ENCODE measurements around the gene TRIM77.
"Not testable (repeated sequence)": the region's sequence is repeated elsewhere in the genome, so short reads cannot be mapped to it uniquely, and the experiment has no call there.

The TRIM77 gene, protein sequence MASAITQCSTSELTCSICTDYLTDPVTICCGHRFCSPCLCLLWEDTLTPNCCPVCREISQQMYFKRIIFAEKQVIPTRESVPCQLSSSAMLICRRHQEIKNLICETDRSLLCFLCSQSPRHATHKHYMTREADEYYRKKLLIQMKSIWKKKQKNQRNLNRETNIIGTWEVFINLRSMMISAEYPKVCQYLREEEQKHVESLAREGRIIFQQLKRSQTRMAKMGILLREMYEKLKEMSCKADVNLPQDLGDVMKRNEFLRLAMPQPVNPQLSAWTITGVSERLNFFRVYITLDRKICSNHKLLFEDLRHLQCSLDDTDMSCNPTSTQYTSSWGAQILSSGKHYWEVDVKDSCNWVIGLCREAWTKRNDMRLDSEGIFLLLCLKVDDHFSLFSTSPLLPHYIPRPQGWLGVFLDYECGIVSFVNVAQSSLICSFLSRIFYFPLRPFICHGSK

DNA sequence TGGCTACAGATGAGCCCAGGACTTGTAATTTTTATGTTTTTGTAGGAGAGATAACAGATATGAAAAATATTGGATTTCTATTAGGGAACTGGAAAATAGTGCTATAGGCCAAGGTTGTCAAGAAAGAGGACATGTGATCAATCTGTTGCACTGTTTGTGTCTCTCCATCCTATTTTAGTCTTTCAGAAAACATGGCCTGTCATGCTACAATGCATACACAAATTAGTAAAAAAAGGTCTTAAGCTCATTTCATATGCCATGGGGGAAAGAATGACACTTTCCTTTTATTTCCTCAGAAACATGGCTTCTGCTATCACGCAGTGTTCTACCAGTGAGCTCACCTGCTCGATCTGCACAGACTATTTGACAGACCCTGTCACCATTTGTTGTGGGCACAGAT is at the start of gene TRIM77:
Gene TRIM77, plus strand, starts transcription at position 301 of the 400 bp plus-strand sequence. Its CDS starts 0 bp downstream, at position 301.
- not testable (repeated sequence) for DNase-seq (ENCODE audit: low read depth)

DNA sequence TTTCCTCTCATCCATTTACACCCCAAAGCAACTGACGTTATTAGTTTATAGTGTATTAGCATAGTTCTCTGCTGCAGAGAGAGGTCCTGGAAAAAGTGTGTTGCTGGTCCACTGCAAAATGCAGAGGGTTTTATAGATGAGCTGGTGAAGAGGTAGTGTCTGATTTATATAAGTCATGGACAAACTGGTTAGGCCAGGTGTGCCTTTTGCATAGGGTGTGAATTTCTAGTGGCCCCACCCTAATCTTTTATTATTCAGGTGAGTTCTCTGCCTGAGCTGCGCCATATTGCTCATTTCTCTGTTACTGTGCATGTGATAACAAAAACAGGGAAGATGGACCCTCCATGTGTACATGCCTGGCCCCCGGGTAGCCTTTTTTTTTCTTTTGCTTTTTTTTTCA is 43.1 kb upstream of the TRIM77 start:
- no peak for DNase-seq (ENCODE audit: low read depth)

DNA sequence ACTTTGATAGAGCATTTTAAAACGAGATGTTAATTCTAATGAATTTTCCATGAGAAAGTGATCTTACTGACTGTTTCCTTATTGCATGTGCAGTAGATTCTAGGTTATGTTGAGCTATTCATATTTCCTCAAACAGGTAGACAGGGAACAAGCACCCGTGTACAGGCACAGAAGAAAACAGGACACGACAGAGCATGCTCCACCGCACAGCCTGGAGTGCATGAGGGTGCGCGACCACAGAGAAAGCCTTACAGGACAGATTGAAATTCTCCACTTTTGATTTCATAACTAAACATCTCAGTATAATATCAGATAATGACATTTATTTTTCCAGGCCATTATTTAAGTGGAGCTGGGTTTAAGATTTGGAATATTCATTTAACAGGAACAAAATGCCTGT is 41.9 kb upstream of the TRIM77 start:
- DNase-seq (ENCODE audit: low read depth) = not testable (repeated sequence)

DNA sequence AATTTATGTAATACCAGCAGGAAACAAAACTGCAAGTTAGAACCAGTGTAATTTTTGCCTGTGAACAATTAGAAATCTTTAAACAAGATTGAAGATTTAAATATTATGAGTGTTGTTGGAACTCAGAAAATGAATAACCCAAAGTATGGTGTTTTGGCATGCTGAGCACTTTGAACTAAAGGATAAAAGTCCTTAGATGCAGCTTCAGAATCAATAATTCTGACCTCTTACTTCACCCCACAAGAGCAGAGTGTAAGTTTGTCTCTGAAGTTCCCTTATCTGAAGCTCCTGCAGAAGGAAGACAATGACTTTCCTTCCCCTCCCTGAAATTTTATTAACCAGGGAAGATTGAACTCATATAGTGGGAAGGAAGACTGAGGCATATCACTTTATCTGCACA is 40.5 kb upstream of the TRIM77 start:
- DNase-seq (ENCODE audit: low read depth) = not testable (repeated sequence)

DNA sequence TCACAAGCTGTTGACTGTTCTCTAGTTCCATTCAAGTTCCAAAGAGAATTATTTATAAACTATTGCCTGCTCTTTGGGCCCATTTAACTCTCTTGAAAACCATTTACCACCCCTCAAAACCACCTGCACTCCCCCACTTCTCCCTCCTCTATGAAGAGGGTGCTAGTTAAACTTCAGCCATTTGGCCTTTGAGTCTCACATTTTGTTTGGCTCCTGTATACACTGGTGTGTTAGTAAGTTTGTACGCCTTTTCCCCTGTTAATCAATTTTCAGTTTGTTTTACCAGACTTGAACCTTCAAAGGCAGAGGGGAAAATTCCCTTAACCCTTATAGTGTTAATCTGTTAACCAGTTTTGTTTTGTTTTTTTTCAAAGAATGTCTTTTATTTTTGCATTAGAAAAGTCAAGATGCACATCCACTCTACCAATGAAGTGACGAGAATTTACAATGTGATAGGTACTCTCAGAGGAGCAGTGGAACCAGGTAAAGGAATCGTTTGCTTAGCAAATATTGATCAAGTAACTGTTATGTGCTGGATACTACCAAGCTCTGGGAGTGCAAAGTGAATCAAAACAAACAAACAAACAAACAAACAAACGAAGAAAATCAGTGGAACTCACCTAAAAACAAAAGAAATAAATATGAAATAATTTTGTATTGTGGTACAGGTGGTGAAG is 40.0 kb upstream of the TRIM77 start:
- not testable (repeated sequence) for DNase-seq (ENCODE audit: low read depth)

DNA sequence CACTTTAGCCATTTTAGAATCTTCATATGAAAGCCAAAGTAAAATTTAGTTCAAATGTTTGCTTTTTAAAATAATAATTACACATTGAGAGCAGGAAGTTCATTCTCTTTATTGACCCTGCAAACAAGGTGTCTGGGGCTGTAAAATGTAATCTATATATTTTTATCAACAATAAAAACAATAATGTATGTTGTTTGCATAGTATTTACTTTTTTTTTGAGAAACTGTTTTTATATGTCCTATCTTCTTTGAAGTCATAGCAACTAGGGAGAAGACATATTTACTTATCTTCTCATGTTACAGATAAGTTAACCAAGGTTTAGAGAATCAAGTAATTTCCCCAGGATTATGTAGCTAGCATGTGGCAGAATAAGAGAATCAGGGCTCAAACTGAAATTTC is 37.6 kb upstream of the TRIM77 start:
- not testable (repeated sequence) for DNase-seq (ENCODE audit: low read depth)

DNA sequence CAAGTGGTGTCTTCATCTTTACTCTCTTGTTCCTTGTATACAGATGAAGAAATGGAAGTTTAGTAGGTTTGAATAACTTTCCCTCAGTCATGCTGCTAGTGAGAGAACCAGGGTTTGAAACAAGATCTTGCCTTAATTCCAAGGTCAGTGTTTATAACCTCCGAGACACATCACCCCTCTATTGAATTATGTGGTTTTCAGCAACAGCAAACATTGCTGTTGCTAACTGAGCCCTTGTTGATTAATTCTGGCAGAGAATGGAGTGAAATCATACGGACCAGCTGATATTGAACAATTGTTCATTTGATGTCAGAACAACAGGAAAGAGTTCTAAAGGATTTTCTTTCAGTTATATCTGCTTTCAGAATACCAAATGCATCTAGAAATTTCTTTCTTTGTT is 36.7 kb upstream of the TRIM77 start:
- DNase-seq (ENCODE audit: low read depth) = not testable (repeated sequence)

DNA sequence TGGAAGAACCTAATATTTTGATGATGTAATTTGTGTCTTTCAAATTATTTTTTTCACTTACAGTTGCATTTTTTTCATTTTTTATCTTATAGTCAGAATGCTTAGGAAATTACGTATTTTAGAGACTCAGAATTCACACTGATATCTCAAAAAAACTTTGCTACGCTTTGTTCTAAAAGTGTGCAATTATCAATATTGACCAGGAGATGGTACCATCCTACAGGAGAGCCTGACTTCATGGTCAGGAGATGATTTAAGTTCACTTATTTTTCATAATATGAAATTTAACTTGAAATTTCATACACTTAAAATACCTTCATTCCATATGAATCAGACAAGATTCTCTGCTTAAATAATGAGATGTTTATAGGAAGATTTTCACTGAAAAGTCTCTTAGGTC is 34.7 kb upstream of the TRIM77 start:
- not testable (repeated sequence) for DNase-seq (ENCODE audit: low read depth)

DNA sequence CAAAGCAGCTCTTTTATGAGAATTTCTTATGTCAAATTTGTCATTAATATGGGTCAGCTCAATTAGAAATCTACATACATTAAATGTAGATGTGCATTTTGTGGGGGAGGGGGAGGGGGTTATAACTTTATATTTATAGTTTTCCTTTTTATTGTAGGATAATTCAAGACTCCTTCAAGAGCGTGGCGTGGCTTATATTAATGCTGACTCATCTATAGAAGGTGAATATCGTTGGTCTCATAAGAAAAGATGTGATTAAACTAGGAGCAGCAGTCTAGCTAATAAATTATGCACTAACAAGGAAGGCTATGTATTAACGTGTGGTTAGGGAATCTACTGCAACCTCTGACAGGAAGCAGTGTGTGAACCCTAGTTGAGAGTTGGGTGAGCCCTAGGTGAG is 34.2 kb upstream of the TRIM77 start:
- DNase-seq (ENCODE audit: low read depth) = not testable (repeated sequence)

DNA sequence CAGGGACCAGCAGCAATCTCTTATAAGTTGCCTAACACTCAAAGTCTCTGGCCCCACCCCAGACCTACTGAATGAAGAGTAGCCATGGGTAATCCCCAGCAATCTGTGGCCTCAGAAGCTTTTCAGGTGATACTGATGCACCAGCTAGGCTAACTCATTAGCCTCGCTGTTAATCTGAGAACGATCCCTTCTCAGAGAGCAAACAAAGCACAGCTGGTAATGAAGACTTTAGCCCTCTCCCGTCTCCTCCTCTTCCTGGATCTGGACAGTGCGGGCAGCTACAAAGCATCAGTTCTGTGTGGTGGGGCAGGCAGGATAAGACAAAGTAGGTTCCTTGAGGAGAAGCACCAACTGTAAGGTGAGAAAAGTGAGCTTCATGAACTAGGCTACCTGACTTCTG is 3.0 kb upstream of the TRIM77 start:
- not testable (repeated sequence) for DNase-seq (ENCODE audit: low read depth)

DNA sequence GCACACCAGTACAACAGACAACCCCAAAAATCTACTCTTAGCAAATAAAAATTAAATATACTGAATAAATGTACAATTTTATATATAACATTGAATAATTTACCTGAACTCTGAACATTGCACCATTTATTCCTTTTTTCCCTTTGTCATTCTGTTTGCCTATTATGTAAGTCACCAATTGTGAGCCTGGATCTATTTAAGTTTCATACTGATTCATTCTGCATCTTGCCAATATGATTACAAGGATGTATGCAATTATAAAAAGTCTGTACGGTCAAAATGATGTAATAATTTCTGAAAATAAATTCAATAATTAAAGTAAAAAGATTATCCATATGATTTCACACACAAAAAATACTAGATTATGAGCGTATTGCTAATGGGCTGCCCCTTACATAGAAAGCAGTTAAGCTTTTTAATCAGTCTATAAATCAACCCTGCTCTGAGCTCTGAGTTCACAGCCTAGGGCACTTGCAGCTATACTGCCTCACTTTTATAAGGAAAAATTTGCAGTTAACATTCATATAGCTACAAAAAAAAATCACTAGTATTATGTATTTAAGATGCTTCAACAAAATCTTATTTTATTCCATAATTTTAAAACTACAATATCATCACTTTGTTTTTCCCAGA is 14.9 kb downstream of the TRIM77 start:
- DNase-seq (ENCODE audit: low read depth) = not testable (repeated sequence)

DNA sequence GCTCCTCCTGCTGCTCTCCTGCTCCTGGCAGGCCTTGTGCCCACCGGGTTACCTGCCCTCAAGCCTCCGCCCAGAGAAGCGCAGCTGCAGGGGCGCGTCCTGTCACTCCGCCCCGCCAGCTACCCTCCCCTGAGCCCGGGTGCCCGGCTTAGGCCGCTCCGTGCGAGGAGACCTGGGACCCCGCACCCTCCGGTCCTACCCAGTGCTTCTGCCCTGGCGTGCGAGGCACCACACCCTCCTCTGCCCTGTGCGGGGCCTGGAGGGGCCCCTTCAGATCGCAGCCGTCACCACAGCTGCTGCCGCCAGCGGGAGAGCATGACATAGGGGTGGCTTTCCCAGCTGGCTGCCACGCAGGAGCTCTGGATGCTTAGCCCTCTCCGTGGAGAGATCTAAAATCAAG is 20.1 kb downstream of the TRIM77 start:
- not testable (repeated sequence) for DNase-seq (ENCODE audit: low read depth)

DNA sequence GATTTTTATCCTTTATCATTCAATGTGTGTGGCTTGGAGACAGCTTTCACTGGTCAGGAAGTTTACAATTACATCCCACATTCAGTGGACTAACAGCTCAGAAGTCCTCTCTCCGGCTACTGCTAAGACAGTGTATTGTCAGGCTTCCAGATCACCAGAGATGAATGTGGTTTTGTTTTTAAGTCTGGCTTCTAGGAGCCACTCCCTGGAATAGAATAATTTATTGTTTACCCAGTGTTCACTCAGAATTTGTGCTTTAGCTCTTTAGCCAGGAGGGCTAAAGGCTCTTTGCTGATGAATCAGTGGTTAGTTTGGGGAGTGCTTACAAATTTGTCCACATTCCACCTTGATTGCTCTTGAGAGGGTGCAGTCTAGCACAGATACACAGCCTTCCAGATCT is 26.5 kb downstream of the TRIM77 start:
- no peak for DNase-seq (ENCODE audit: low read depth)

DNA sequence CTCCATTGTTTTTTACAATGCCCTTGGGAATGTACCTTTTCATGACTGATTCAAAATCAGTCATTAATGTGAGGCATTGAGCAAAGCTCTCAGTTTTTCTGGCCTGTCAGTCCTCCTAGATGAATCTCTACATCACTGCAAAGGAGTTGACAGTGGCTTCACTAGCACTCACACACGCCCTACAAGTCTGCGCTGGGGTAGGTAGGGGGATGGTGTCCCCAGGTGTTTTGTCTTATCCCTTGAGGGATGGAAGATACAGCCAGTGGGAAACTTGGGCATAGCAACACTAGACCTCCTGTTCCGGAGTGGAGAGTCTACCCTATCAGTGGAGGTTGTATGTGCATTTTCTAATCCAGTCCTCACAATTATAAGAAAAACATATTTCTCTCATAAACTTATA is 27.0 kb downstream of the TRIM77 start:
- DNase-seq (ENCODE audit: low read depth) = no peak

DNA sequence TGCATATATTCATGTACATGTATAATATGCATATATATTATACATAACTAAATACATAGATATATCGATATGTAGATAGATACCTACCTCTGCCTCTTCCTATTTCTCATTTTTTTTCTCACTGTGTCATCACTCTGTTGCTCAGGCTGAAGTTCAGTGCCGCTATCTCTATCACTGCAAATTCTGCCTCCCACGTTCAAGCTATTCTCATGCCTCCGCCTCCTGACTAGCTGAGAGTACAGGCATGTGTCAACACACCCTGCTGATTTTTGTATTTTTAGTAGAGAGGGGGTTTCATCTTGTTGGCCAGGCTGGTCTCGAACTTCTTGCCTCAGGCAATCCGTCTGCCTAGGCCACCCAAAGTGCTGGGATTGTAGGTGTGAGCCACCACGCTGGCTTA is 31.3 kb downstream of the TRIM77 start:
- DNase-seq (ENCODE audit: low read depth) = not testable (repeated sequence)

DNA sequence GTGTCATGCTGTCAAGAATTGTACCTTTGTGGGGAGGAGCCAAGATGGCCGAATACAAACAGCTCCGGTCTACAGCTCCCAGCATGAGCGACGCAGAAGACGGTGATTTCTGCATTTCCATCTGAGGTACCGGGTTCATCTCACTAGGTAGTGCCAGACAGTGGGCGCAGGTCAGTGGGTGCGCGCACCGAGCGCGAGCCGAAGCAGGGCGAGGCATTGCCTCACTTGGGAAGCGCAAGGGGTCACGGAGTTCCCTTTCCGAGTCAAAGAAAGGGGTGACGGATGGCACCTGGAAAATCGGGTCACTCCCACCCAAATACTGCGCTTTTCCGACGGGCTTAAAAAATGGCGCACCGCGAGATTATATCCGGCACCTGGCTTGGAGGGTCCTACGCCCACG is 34.1 kb downstream of the TRIM77 start:
- not testable (repeated sequence) for DNase-seq (ENCODE audit: low read depth)

DNA sequence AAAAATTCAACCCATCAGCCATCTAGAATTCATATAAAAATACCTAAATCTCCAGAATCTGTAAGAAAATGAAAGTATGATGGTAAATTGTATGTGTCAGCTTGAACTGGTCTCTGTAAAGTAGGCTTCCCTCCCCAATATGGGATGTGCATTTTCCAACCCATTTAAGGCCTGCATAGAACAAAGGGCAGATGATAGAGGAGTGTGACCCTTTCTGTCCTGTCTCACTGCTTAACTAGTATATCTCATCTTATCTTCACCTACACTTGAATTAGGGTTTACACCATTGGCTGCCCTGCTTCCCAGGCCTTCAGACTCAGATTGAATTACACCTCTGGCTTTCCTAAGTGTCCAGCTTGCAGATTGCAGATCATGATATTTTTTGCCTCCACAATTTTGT is 40.7 kb downstream of the TRIM77 start:
- not testable (repeated sequence) for DNase-seq (ENCODE audit: low read depth)

All from CMK (cell line).